ENCODE results near the gene RPS15A. TPM values are rescaled to one million over a fixed set of nuclear protein-coding genes. Genes with fewer than 3 reads are reported as not detected.

The RPS15A gene
- total RNA-seq, 1 donor from 2014 or later, result 784 TPM

- no peak for DNase-seq
- H3K27ac Mint-ChIP-seq (ENCODE audit: unreplicated experiment), result no peak overlapping the region
- TF ChIP-seq, protein P1, sequence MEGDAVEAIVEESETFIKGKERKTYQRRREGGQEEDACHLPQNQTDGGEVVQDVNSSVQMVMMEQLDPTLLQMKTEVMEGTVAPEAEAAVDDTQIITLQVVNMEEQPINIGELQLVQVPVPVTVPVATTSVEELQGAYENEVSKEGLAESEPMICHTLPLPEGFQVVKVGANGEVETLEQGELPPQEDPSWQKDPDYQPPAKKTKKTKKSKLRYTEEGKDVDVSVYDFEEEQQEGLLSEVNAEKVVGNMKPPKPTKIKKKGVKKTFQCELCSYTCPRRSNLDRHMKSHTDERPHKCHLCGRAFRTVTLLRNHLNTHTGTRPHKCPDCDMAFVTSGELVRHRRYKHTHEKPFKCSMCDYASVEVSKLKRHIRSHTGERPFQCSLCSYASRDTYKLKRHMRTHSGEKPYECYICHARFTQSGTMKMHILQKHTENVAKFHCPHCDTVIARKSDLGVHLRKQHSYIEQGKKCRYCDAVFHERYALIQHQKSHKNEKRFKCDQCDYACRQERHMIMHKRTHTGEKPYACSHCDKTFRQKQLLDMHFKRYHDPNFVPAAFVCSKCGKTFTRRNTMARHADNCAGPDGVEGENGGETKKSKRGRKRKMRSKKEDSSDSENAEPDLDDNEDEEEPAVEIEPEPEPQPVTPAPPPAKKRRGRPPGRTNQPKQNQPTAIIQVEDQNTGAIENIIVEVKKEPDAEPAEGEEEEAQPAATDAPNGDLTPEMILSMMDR (IDR thresholded peaks at IDR 0.05; ENCODE audit: partially characterized antibody, unreplicated experiment), result no peak
- H3K4me1 Mint-ChIP-seq (ENCODE audit: low read depth, unreplicated experiment), result no peaks in the 10 kb centered on the region
- no peaks in the 10 kb centered on the region for H3K27me3 Mint-ChIP-seq (ENCODE audit: unreplicated experiment)
- H3K9me3 Mint-ChIP-seq (ENCODE audit: unreplicated experiment), result no peaks in the 10 kb centered on the region
- H3K4me3 Mint-ChIP-seq (ENCODE audit: unreplicated experiment), result no peak overlapping the region
- H3K36me3 Mint-ChIP-seq (ENCODE audit: unreplicated experiment), result no peaks in the 10 kb centered on the region
Observed at GRCh38 chr16:18816286-18816685, 26.2 kb upstream of the RPS15A start.

DNA sequence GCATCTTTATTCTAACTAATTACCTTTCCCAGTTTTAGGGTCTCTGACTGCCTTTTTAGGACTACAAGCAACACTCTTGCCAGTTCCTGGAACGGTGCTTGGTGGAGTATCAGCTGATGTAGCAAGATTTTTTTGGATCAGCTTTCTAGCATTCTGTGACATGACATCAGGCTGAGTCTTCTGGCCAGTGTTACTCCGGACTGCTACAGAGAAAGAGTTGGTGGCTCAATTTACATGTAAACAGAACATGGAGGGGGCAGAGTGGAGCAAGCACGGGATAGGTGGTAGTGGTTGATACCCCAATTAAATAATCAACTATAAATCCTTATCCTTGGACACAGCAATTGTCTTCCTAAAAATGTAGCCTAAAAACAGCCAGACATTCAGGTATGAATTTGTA, 21.8 kb upstream of the RPS15A start:
- no peak for DNase-seq
- H3K27me3 Mint-ChIP-seq (ENCODE audit: unreplicated experiment), result no peaks in the 10 kb centered on the region
- H3K27ac Mint-ChIP-seq (ENCODE audit: unreplicated experiment), result no peak overlapping the region
- peaks cover 5% of the 10 kb centered on the region for H3K36me3 Mint-ChIP-seq (ENCODE audit: unreplicated experiment)
- H3K9me3 Mint-ChIP-seq (ENCODE audit: unreplicated experiment), result no peaks in the 10 kb centered on the region
- no peaks in the 10 kb centered on the region for H3K4me1 Mint-ChIP-seq (ENCODE audit: low read depth, unreplicated experiment)
- H3K4me3 Mint-ChIP-seq (ENCODE audit: unreplicated experiment), result no peak overlapping the region
- TF ChIP-seq, protein P1 (IDR thresholded peaks at IDR 0.05; ENCODE audit: partially characterized antibody, unreplicated experiment), result no peak

- TF ChIP-seq, protein P1 (IDR thresholded peaks at IDR 0.05; ENCODE audit: partially characterized antibody, unreplicated experiment), result no peak
- H3K4me3 Mint-ChIP-seq (ENCODE audit: unreplicated experiment), result no peak overlapping the region
- no peak overlapping the region for H3K27ac Mint-ChIP-seq (ENCODE audit: unreplicated experiment)
- peaks cover 5% of the 10 kb centered on the region for H3K36me3 Mint-ChIP-seq (ENCODE audit: unreplicated experiment)
- no peaks in the 10 kb centered on the region for H3K27me3 Mint-ChIP-seq (ENCODE audit: unreplicated experiment)
- H3K4me1 Mint-ChIP-seq (ENCODE audit: low read depth, unreplicated experiment), result no peaks in the 10 kb centered on the region
- no peak for DNase-seq
- H3K9me3 Mint-ChIP-seq (ENCODE audit: unreplicated experiment), result no peaks in the 10 kb centered on the region
Observed at GRCh38 chr16:18809165-18809564, 19.0 kb upstream of the RPS15A start.

DNA sequence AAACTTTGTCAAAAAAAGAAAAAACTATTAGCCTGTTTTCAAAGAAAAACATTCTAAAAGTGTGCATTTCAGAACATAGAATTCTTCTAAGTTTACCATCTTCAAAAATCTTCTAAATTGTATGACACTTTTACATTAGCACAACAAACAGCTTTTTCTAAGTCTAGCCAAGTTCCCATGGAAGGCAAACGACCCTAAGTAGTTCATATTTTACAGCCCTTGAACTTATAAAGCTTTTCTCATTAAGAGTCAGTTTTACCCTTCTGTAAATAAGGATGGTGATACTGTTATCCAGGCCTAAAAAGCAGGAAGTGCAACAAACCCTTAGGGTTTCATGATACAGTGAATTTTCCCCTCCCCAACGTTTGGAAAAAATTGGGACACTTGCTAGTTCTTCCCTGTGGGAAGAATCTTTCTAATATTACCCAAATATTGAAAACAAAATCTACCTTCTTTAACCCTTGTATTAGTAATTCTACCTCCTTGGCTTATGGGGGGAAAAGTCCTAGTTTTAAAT, 15.2 kb upstream of the RPS15A start:
- Mint-ChIP-seq H3K36me3 (ENCODE audit: unreplicated experiment) (peaks cover 5% of the 10 kb centered on the region), H3K9me3 (ENCODE audit: unreplicated experiment) (peaks cover 8% of the 10 kb centered on the region), H3K4me3 (ENCODE audit: unreplicated experiment) (no peak overlapping the region), H3K27me3 (ENCODE audit: unreplicated experiment) (peaks cover 7% of the 10 kb centered on the region), H3K27ac (ENCODE audit: unreplicated experiment) (no peak overlapping the region), H3K4me1 (ENCODE audit: low read depth, unreplicated experiment) (peaks cover 6% of the 10 kb centered on the region)
- no peak for DNase-seq
- TF ChIP-seq, protein P1 (IDR thresholded peaks at IDR 0.05; ENCODE audit: partially characterized antibody, unreplicated experiment), result no peak

DNA sequence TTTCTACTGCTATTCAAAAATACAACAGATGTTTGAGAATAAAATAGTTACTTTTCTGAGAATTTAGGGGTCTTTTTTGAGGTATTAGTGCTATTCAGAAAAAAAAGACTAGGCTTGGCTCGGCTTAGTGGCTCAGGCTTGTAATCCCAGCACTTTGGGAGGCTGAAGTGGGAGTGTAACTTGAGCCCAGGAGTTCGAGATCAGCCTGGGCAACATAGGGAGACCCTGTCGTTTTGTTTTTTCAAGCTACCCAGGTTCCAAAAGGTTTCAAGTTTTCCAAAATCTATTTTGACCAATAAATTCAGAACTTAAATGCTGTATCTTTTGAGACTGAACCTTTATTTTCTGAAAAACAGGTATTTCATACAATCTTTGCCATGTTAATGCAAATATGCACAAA, 14.4 kb upstream of the RPS15A start:
- Mint-ChIP-seq H3K4me3 (ENCODE audit: unreplicated experiment) (no peak overlapping the region), H3K27me3 (ENCODE audit: unreplicated experiment) (peaks cover 7% of the 10 kb centered on the region), H3K9me3 (ENCODE audit: unreplicated experiment) (peaks cover 8% of the 10 kb centered on the region), H3K4me1 (ENCODE audit: low read depth, unreplicated experiment) (peaks cover 13% of the 10 kb centered on the region), H3K36me3 (ENCODE audit: unreplicated experiment) (peaks cover 5% of the 10 kb centered on the region), H3K27ac (ENCODE audit: unreplicated experiment) (peak overlapping the region; percentile 28)
- TF ChIP-seq, protein P1 (IDR thresholded peaks at IDR 0.05; ENCODE audit: partially characterized antibody, unreplicated experiment), result no peak
- no peak for DNase-seq

All from glutamatergic neuron (in vitro differentiated cells).